OCI-LY3 (cell line): ENCODE data around the gene HOXC11.

Source experiments
- EZH2phosphoT487 ChIP-seq: fragments of 200-600 bp; shearing (Covaris generic); IDR thresholded peaks from 2 replicates; pipeline ENCODE4 v1.6.1; 2018; ENCODE audit warnings: antibody characterized with exemption, mixed run types, low read depth
- TF ChIP-seq, protein P1 (sequence below): fragments of 200-600, 300-600 bp; sonication (generic); IDR thresholded peaks from 2 replicates; pipeline ENCODE4 v1.5.1; 2014; ENCODE audit warnings: antibody characterized with exemption, low read length, low read depth

DNA sequence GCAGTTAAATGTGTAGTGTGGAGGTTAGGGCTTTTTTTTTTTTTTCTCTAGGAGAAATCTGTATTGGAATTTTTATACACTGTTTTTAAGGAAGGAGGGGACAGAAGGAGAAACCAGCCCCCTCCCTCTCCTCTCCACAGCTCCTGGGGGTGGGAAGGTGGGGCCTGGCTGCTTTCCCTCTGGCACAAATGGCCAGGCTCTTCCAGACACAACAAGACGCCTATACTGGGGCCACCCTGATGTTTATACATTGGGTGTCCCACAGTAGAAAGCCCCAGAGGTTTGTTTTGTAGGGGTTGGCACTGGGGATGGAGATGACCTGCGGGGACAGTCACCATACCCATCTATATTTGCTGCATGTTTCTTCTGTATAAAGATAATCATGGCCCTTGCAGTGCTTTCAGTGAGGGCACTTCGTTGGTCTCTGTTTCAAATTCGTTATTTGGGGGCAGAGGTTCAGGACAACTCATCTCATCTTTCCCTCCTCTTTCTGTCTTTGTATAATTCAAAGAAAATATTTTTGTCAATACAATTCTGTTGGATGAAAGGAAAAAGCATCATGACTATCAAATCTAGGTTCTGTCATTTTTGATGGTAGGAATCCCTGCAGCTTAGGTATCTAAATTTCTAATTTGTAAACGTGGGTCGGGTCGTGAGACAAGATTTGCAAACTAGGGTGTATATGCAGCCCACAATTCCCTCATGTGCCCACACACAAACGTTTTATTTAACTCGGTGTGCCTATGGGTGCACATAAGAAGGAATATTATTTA, 4.1 kb downstream of the HOXC11 start:
- TF ChIP-seq, protein P1, sequence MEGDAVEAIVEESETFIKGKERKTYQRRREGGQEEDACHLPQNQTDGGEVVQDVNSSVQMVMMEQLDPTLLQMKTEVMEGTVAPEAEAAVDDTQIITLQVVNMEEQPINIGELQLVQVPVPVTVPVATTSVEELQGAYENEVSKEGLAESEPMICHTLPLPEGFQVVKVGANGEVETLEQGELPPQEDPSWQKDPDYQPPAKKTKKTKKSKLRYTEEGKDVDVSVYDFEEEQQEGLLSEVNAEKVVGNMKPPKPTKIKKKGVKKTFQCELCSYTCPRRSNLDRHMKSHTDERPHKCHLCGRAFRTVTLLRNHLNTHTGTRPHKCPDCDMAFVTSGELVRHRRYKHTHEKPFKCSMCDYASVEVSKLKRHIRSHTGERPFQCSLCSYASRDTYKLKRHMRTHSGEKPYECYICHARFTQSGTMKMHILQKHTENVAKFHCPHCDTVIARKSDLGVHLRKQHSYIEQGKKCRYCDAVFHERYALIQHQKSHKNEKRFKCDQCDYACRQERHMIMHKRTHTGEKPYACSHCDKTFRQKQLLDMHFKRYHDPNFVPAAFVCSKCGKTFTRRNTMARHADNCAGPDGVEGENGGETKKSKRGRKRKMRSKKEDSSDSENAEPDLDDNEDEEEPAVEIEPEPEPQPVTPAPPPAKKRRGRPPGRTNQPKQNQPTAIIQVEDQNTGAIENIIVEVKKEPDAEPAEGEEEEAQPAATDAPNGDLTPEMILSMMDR = no peak
- no peak for TF ChIP-seq EZH2phosphoT487
